HL-60 (cell line): ENCODE data around the gene PDK2.

ENCODE experiments used
- DNase-seq, 2 experiments: peaks; one replicate each; pipeline ENCODE4 v3.0.0-alpha.2; 2010 to 2020; ENCODE audit warnings: low read depth in 1 of 2, low spot score in 1 of 2
- H3K27ac ChIP-seq: fragments of 250-450 bp; sonication (Bioruptor Pico); replicated peaks from 2 replicates; pipeline ENCODE4 v1.5.1; 2020; ENCODE audit warnings: mild to moderate bottlenecking, moderate library complexity
- H3K27me3 ChIP-seq: fragments of 250-450 bp; sonication (Bioruptor Pico); 2 replicates; pipeline ENCODE4 v1.5.1; 2021; ENCODE audit warnings: mild to moderate bottlenecking, moderate library complexity; ENCODE audit not compliant: insufficient read depth, poor library complexity, severe bottlenecking
- H3K4me3 ChIP-seq: replicated peaks from 2 replicates; pipeline ENCODE4 v1.5.1; 2011; ENCODE audit warnings: mild to moderate bottlenecking, control low read depth, low read length; ENCODE audit not compliant: insufficient read depth
- GABPA ChIP-seq: IDR thresholded peaks from 2 replicates; pipeline ENCODE4 v1.6.1; 2012; ENCODE audit warnings: low read depth
- POLR2AphosphoS5 ChIP-seq: IDR thresholded peaks from 2 replicates; pipeline ENCODE4 v1.6.1; 2012; ENCODE audit warnings: low read depth
- SPI1 ChIP-seq: IDR thresholded peaks from 2 replicates; pipeline ENCODE4 v1.6.1; 2012; ENCODE audit warnings: low read depth, mild to moderate bottlenecking, borderline replicate concordance
- TF ChIP-seq, protein P1 (sequence below): IDR thresholded peaks from one replicate; pipeline ENCODE4 v1.5.1; 2011; ENCODE audit warnings: low read length, control low read depth, inconsistent platforms; ENCODE audit not compliant: insufficient read depth
- TF ChIP-seq, protein P2 (sequence below): IDR thresholded peaks from 2 replicates; pipeline ENCODE4 v1.6.1; 2012; ENCODE audit warnings: low read depth; ENCODE audit not compliant: insufficient replicate concordance

Gene PDK2

DNA sequence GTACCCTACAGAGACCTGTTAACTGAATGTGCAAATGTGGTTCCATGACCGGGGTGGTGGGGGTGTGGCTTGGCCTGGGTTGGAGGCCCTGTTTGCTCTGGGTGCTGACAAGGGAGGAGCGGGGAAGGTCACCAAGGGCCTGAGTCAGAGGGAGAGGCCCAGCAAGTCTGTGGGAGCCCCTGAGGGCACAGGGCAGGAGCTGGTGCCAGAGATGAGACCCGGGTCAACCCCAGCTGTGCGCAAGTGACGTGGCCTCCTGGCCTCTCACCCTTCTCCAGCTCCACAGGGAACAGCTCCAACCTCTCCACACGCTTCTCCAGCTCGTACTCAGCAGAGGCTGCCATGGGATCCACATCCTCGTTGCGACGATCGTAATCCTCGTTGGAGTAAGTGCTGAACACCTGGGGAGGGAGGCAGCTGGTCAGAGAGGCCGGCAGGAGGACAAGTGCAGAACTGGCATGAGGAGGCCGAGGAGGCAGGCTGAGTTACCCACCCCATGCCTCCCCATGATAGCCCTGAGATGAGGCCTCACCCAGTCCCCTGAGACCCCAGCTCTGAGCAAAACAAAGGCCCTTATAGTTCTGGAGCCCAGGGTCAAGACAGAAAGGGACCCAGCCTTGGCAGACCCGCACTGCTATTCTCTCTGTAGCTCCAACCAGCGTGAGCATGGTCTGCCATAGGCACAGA, 49.8 kb downstream of the PDK2 start:
- TF ChIP-seq SPI1 (no peak), POLR2AphosphoS5 (no peak), GABPA (no peak)
- TF ChIP-seq, protein P1, sequence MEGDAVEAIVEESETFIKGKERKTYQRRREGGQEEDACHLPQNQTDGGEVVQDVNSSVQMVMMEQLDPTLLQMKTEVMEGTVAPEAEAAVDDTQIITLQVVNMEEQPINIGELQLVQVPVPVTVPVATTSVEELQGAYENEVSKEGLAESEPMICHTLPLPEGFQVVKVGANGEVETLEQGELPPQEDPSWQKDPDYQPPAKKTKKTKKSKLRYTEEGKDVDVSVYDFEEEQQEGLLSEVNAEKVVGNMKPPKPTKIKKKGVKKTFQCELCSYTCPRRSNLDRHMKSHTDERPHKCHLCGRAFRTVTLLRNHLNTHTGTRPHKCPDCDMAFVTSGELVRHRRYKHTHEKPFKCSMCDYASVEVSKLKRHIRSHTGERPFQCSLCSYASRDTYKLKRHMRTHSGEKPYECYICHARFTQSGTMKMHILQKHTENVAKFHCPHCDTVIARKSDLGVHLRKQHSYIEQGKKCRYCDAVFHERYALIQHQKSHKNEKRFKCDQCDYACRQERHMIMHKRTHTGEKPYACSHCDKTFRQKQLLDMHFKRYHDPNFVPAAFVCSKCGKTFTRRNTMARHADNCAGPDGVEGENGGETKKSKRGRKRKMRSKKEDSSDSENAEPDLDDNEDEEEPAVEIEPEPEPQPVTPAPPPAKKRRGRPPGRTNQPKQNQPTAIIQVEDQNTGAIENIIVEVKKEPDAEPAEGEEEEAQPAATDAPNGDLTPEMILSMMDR, result no peak
- TF ChIP-seq, protein P2, sequence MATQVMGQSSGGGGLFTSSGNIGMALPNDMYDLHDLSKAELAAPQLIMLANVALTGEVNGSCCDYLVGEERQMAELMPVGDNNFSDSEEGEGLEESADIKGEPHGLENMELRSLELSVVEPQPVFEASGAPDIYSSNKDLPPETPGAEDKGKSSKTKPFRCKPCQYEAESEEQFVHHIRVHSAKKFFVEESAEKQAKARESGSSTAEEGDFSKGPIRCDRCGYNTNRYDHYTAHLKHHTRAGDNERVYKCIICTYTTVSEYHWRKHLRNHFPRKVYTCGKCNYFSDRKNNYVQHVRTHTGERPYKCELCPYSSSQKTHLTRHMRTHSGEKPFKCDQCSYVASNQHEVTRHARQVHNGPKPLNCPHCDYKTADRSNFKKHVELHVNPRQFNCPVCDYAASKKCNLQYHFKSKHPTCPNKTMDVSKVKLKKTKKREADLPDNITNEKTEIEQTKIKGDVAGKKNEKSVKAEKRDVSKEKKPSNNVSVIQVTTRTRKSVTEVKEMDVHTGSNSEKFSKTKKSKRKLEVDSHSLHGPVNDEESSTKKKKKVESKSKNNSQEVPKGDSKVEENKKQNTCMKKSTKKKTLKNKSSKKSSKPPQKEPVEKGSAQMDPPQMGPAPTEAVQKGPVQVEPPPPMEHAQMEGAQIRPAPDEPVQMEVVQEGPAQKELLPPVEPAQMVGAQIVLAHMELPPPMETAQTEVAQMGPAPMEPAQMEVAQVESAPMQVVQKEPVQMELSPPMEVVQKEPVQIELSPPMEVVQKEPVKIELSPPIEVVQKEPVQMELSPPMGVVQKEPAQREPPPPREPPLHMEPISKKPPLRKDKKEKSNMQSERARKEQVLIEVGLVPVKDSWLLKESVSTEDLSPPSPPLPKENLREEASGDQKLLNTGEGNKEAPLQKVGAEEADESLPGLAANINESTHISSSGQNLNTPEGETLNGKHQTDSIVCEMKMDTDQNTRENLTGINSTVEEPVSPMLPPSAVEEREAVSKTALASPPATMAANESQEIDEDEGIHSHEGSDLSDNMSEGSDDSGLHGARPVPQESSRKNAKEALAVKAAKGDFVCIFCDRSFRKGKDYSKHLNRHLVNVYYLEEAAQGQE, result no peak
- no peak overlapping the region for H3K27ac ChIP-seq
- no peak for DNase-seq
- no peaks in the 10 kb centered on the region for H3K27me3 ChIP-seq
- no peak overlapping the region for H3K4me3 ChIP-seq

DNA sequence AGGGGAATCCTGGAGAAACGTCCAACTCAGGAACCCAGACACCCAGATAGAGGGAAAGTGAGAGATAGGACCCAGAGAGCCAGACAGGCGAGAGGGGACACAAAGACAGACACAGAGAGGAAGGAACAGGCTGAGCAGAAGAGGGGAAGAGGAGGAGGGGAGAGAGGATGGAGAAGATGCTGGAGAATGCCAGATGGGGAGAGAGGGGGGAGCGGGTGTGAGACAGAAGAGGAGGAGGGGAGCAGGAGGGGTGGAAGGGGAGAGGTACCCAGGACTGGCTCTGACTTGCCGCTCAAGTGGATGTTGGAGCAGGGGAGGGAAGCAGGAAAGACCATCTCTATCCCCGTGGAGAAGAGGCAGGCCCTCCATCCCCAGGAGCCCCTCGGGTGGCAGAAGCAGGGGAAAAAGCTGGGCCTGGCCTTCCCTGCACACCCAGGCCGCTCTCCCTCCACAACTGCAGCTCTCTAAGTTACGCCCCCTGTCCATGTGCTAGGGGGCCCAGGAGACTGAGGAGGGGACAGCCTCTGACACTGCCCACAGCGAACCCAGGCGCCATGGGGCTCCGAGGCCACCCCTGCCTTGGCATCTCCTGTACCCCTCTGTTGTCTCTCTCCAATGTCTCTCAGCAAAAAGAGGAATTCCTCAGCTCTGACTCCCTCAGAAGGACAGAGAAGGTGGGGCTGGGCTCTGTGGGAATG, 50.5 kb downstream of the PDK2 start:
- H3K27ac ChIP-seq, result no peak overlapping the region
- H3K4me3 ChIP-seq, result no peak overlapping the region
- DNase-seq, result no peak
- TF ChIP-seq, protein P1, result no peak
- TF ChIP-seq, protein P2, result no peak
- H3K27me3 ChIP-seq, result no peaks in the 10 kb centered on the region

DNA sequence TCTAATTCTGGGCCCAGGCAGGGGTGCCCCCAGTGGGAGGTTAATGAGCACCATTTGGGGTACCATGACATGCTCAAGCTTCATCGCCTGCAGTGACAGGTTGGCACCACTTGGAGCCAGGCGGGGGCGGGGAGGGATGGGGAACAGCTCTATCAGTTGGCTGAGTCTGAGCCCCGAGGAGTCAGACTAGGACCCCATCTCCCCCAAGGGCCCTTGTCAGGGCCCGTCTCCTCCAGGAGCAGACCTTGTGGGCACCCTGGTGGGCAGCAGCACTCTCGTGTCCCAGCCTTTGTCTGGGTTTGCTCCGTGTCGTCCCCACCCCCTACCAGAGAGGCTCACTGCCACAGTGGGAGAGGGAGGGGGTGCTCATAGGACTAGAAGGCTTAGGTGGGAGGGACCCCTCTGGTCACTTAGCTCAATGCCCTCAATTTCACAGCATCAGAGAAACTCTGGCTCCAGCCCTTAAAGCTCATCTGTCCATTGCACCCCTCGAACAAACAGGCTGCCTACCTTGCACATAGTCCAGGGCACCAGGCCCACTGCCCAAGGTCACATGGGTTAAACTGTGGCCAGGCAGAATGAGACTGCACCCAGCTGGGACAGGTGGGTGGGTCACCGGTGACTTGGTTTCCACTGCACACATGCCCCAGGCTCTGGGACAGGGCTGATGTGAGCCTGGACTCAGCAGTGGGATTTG, 51.2 kb downstream of the PDK2 start:
- H3K4me3 ChIP-seq, result peak overlapping the region; percentile 79
- H3K27ac ChIP-seq, result peak overlapping the region; percentile 84; the same call in 1 of the 2 replicates
- DNase-seq, result no peak
- TF ChIP-seq, protein P1, result no peak
- TF ChIP-seq POLR2AphosphoS5 (no peak), SPI1 (no peak), GABPA (no peak)
- TF ChIP-seq, protein P2, result no peak
- H3K27me3 ChIP-seq, result no peaks in the 10 kb centered on the region
